ENCODE results near the gene VEZT.
"Not testable (repeated sequence)": the region's sequence is repeated elsewhere in the genome, so short reads cannot be mapped to it uniquely, and the experiment has no call there.

The VEZT gene

DNA sequence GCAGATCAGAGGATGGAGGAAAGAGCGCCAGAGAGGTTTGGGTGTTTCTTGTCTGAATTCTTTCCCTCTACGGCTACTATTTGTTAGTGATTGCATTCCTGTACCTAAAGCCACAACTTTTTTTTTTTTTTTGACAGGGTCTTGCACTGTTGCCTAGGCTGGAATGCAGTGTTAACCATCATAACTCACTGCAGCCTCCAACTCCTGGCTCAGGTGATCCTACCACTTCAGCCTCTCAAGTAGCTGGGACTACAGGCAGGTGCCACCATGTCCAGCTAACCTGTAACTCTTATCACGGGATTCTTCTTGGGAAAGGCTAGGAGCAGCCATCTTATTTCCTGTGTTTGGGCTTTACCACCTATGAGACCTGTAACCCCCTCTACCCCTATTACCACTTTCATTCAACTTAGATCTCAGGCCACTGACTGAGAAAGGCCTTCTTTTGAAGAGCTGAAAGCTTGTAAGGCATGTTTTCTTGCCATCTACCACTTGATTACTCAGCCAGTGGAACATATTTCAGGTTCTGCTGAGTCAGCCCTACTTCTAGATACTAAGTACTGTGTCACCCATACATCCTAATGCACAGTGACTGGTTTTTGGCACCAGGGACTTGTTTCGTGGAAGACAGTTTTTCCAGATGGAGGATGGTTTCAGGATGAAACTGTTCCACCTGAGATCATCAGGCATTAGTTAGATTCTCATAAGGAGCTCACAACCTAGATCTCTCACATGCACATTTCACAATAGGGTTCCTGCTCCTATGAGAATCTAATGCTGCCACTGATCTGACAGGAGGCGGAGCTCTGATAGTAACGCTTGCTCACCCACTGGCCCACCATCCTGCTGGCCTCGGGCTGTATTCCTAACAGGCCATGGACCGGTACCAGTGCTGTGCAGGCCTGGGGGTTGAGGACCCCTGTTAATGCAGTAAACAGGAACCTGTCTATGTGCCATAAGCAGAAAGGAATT, 6.9 kb downstream of the VEZT start:
- no peak for DNase-seq

GRCh38 chr12:95225645-95226212, 8.1 kb downstream of the VEZT start:
- DNase-seq = no peak

DNA sequence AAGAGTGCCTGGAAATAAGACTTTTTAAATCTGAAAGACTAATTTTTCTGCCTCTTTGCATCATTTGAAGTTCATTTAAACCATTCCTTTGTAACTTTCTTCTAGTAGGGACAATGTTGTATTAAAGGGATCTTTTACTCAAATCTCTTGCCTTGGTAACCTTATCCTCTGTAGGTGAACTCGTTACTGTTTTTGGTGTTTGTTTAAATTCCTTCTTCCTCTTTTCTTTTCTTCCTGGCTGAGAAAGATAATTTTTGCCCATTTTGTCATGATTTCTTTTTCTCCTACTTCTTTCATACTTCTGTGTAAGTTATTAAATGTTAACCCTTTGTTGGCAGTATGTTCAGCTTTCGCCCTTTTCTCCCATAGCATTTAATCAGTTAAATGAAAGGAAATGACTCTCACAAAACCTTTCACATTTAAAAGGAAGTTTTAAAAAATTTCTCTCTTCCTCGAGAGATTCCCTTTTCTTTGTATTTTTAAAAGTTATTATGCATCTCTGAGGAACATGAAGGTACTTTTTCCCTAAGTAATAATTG, 10.3 kb downstream of the VEZT start:
- DNase-seq = no peak

GRCh38 chr12:95228617-95229016, 11.0 kb downstream of the VEZT start:
- no peak for DNase-seq

GRCh38 chr12:95229636-95230035, 12.0 kb downstream of the VEZT start:
- DNase-seq = no peak

- no peak for DNase-seq
These were observed 12.7 kb downstream of the VEZT start for GRCh38 chr12:95230313-95230712.

DNA sequence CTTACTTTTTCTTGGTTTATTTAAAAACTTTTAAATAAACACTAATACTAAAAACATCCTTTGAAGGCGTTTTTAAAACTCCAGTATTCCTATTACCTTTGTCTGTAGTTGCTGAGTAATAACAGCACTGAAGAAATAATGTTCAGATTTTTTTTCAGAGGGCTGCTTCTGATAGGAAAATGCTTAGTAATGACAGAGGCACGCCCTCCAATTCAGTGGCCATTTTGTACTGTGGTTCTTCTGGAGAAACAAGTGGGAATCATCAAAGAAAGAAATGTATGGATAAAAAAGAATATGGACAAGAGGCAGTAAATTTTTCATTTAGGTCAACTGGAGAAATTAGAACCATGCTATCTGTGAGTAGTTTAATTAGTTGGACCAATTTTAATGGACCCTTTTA, 13.6 kb downstream of the VEZT start:
- DNase-seq = no peak

DNA sequence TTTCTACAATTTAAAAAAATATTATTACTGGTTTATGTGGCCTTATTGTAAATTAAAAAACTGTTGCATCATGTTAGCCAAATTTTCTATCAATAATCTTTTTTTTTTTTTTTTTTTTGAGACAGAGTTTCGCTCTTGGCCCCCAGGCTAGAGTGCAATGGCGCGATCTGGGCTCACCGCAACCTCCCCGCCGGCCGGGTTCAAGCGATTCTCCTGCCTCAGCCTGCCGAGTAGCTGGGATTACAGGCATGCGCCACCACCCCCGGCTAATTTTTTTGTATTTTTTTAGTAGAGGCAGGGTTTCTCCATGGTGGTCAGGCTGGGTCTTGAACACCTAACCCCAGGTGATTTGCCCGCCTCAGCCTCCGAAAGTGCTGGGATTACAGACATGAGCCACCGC, 16.6 kb downstream of the VEZT start:
- not testable (repeated sequence) for DNase-seq

- not testable (repeated sequence) for DNase-seq
These were observed 18.0 kb downstream of the VEZT start for GRCh38 chr12:95235621-95236020.

GRCh38 chr12:95237315-95237714, 19.7 kb downstream of the VEZT start:
- DNase-seq = no peak

DNA sequence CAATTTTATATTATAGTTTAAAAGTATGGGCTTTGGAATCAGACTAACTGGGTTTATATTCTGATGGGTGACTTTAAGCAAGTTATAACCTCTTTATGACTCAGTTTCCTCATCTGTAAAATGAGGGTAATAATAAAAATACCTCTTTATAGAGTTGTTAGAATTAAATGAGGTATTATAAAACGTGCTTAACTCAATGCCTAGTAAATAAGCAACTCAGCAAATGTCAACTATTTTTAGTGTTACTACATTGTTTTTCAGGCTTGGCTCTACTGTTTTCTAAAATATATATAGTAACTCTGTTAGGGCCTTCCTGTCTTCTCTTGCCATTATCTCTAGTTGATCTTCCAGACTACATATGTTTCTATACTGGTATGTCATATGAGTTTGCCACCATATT, 20.5 kb downstream of the VEZT start:
- no peak for DNase-seq

DNA sequence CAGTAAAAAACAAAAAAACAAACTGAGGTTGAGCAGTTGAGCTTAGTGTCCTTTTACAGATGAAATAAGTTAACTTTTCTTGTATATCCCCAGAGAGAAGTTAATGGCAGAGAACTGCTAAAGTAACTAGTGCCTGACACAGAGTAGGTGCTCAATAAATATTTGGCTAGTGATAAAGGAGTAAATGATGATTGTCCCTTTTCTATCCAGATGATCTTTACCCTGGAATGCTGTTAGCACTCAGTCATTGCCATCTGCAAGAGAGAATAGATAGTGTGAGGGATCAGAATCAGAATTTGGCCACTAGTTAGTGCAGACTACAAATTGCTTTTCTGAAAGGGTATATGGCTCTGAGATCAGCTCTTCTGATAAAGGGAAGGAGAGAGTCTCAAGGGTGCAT, 21.6 kb downstream of the VEZT start:
- DNase-seq = no peak

DNA sequence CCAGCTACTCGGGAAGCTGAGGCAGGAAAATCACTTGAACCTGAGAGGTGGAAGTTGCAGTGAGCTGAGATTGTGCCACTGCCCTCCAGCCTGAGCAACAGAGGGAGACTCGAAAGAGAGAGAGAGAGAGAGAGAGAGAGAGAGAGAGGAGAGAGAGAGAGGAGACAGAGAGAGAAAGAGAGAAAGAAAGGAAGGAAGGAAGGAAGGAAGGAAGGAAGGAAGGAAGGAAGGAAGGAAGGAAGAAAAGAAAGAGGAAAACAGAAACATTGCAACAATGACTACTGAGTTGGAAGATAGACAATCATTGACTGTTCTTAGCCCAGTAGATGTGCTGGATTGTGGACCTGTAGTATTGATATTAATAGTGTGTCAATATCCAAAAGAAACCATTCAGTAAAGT, 22.2 kb downstream of the VEZT start:
- not testable (repeated sequence) for DNase-seq

DNA sequence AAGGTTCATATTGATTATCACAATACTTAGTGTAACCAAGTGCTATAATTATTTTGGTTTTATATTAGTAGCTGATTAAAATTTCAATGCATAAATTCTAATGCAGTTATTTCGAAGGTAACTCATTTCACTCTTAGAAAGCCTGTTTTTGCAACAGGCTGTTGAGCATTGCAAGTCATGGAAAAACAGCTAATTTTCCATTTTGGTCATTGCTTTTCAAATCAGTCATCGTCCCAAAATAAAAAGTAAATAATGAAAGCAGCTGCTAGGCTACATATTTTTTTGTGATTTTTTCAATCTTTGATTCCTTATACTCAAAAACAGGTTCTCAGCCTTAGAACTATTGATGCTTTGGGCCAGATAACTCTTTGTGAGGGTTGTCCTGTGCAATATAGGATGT, 22.9 kb downstream of the VEZT start:
- no peak for DNase-seq

GRCh38 chr12:95241138-95241537, 23.5 kb downstream of the VEZT start:
- DNase-seq = not testable (repeated sequence)

DNA sequence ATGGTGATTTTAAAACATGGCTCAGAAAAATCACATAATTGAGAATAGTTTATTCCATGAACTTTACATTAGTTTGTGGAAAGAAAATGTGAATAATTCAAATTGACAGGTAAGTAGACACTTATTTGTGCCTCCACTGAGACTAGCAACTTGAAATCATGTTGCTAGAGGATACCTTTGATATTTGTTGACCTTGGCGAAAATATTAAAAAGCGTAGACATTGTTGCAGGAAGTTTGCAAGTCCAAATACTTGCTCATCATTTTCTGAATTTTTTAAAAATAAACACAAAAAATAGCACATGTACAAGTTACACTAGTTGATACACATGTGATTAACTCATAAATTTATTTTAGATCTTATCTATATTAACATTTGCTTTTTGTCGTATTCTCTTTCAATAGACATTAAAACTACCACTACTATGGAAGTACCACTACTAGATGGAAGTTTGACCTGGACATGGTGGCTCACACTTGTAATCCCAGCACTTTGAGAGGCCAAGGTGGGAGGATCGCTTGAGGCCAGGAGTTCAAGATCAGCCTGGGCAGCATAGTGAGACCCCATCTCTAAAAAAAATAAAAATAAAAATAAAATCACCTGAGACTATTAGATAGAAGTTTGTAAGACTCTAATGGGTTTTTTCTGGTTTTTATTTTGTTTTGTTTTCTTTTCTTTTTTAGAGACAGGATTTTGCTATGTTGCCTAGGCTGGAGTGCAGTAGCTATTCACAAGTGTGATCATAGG, 24.3 kb downstream of the VEZT start:
- no peak for DNase-seq

- DNase-seq = no peak
These were observed 26.0 kb downstream of the VEZT start for GRCh38 chr12:95243497-95244183.

- no peak for DNase-seq
These were observed 26.7 kb downstream of the VEZT start for GRCh38 chr12:95244350-95244749.

DNA sequence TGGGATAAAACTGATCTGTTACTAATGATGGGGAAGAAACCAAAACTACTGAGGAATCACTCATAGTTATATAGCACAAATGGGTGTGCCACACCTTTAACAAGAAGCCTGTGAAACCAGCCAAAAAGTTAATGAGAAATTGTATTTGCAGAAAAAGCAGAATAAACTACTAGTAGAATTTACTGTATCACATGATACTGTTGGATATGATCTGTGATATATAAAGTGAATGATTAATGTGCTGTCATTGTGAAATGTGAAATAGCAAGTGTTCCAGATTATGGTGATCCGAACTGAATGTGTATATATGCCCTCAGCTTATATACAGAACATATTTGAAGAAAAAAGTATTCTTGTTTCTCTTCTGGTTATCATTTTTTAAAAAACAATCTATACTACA, 30.5 kb downstream of the VEZT start:
- DNase-seq = no peak

GRCh38 chr12:95248604-95249360, 31.2 kb downstream of the VEZT start:
- no peak for DNase-seq

GRCh38 chr12:95253386-95253785, 35.8 kb downstream of the VEZT start:
- DNase-seq = no peak

DNA sequence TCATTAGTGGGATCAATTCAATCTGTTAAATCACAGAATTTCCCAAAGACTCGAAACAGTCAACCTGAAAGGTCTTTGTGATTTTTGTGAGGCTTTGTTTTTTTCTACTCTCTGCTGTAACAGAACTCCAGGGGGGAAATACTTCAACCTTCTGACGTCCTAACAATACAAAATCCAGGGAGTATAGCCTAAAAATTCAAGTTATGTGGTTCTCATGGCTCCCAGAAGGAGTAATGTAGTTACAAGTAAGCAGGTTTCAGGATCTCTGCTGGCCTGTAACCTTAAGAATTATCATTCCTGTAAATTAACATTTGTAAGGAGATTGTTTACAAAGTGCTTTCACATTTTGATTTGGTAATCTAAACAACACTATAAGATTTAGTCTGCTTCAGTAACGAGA, 39.9 kb downstream of the VEZT start:
- no peak for DNase-seq
